Breast epithelium (tissue), 3 donors: ENCODE data around the gene MYO3B.

Experiments
- POLR2AphosphoS5 ChIP-seq, 3 donors: sonication (generic); formaldehyde crosslinking; IDR thresholded peaks; one replicate each; pipeline ENCODE4 v1.6.1; 2017; ENCODE audit warnings: antibody characterized with exemption in 3 of 3
- TF ChIP-seq, protein P1 (sequence below), 3 donors: fragments of 450-650 bp; IDR thresholded peaks; one replicate each; pipeline ENCODE4 v1.5.1; 2016 to 2017; ENCODE audit warnings: antibody characterized with exemption in 3 of 3, mild to moderate bottlenecking in 3 of 3, moderate library complexity in 3 of 3

DNA sequence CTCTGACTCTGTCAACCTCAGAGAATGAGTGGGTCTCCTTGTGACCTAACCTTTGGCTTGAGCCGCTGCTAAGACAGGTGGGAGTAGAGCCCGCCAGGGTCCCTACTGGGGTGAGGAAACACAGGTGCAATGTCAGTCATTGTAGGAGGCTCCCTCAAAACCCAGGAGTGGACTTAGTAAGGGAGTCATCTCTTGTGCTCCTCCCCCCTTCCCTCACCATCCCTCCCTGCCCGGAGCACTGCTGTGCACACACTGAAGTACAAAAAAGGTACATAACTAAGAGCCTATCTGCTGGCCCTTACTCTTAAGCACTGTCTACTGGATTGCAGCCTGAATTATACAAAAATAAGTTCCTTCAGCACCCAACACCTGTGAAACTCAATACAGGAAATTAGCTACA is 77.2 kb downstream of the MYO3B start:
- TF ChIP-seq, protein P1, sequence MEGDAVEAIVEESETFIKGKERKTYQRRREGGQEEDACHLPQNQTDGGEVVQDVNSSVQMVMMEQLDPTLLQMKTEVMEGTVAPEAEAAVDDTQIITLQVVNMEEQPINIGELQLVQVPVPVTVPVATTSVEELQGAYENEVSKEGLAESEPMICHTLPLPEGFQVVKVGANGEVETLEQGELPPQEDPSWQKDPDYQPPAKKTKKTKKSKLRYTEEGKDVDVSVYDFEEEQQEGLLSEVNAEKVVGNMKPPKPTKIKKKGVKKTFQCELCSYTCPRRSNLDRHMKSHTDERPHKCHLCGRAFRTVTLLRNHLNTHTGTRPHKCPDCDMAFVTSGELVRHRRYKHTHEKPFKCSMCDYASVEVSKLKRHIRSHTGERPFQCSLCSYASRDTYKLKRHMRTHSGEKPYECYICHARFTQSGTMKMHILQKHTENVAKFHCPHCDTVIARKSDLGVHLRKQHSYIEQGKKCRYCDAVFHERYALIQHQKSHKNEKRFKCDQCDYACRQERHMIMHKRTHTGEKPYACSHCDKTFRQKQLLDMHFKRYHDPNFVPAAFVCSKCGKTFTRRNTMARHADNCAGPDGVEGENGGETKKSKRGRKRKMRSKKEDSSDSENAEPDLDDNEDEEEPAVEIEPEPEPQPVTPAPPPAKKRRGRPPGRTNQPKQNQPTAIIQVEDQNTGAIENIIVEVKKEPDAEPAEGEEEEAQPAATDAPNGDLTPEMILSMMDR (IDR thresholded peaks at IDR 0.05) = no peak
- TF ChIP-seq POLR2AphosphoS5 (IDR thresholded peaks at IDR 0.05) = no peak
